CD4-positive, CD25-positive, alpha-beta regulatory T cell (primary cell): Measurements from ENCODE around the gene KIAA1210. TPM values are rescaled to one million over a fixed set of nuclear protein-coding genes. Genes with fewer than 3 reads are reported as not detected.

Experiments
- polyA plus RNA-seq, 4 donors: library from polyadenylated mRNA; unstranded; fragments of 300-500 nt; fragmentation: Illumina TruSeq; gene quantifications; one replicate each; pipeline ENCODE4 v1.2.3, GENCODE V29; 2021
- total RNA-seq: library from RNA; stranded (reverse); gene quantifications from one replicate; pipeline ENCODE4 v1.2.3, GENCODE V29; 2022

Gene KIAA1210
- total and polyA plus RNA-seq, 5 donors from 2014 or later = not detected

Other genes with a start within 250 kb of the KIAA1210 start
- 5.3 TPM for gene LONRF3, start 153.2 kb downstream of the KIAA1210 start, total RNA-seq
- 1 to 10 TPM; 1.2 to 1.9 (median 1.5) TPM for gene LONRF3, start 153.2 kb downstream of the KIAA1210 start, polyA plus RNA-seq
- not detected for gene CT47C1, start 54.8 kb downstream of the KIAA1210 start, total RNA-seq
- gene CT47C1, start 54.8 kb downstream of the KIAA1210 start, polyA plus RNA-seq = not detected
- 17.9 TPM for gene PGRMC1, start 108.5 kb upstream of the KIAA1210 start, total RNA-seq
- 10 to 100 TPM; 20.3 to 26.3 (median 22.3) TPM for gene PGRMC1, start 108.5 kb upstream of the KIAA1210 start, polyA plus RNA-seq